Keratinocyte (primary cell): Measurements from ENCODE around the gene FIP1L1. TPM values are rescaled to one million over a fixed set of nuclear protein-coding genes. Genes with fewer than 3 reads are reported as not detected.
"Not testable (repeated sequence)": the region's sequence is repeated elsewhere in the genome, so short reads cannot be mapped to it uniquely, and the experiment has no call there.

Experiments used
- DNase-seq: peaks from one replicate; pipeline ENCODE4 v3.0.0-alpha.2; 2011; ENCODE audit warnings: low read depth, missing footprints, low spot score
- FAIRE-seq: peaks from 2 replicates; lab custom pipeline; 2011; peaks lifted over from hg19 to GRCh38; lab: Jason Lieb, UNC
- H2AFZ ChIP-seq: 2 replicates; pipeline ENCODE4 v1.6.0; 2012; ENCODE audit warnings: low read length, control low read depth, inconsistent platforms; ENCODE audit not compliant: control insufficient read depth
- H3K27ac ChIP-seq: 2 replicates; pipeline ENCODE4 v1.5.1; 2011; ENCODE audit warnings: low read length; ENCODE audit not compliant: control insufficient read depth, insufficient read depth
- H3K27me3 ChIP-seq: 3 replicates; pipeline ENCODE4 v1.6.0; 2011; ENCODE audit warnings: low read length; ENCODE audit not compliant: control insufficient read depth, insufficient read depth; ENCODE audit errors: extremely low read depth
- H3K36me3 ChIP-seq, 2 experiments: 2 replicates in 1 of 2; 3 replicates in 1 of 2; pipeline ENCODE4 v1.5.1; 2011; ENCODE audit warnings: low read length in 2 of 2, mild to moderate bottlenecking in 1 of 2; ENCODE audit not compliant: control insufficient read depth in 2 of 2, insufficient read depth in 2 of 2; ENCODE audit errors: extremely low read depth in 1 of 2
- H3K4me1 ChIP-seq: 3 replicates; pipeline ENCODE4 v1.5.1; 2011; ENCODE audit warnings: low read length; ENCODE audit not compliant: control insufficient read depth, insufficient read depth; ENCODE audit errors: extremely low read depth
- H3K4me2 ChIP-seq: 3 replicates; pipeline ENCODE4 v1.6.0; 2011; ENCODE audit warnings: low read depth, low read length; ENCODE audit not compliant: control insufficient read depth, insufficient read depth; ENCODE audit errors: extremely low read depth
- H3K4me3 ChIP-seq, 3 experiments: fragments of 200-600 bp in 1 of 3; sonication (generic) in 1 of 3; 2 replicates in 2 of 3; 3 replicates in 1 of 3; pipeline ENCODE4 v1.5.1; 2011 to 2016; ENCODE audit warnings: low read length in 3 of 3, mild to moderate bottlenecking in 3 of 3, control low read depth in 2 of 3, inconsistent platforms in 1 of 3, low read depth in 1 of 3, mixed read lengths in 1 of 3, mixed run types in 1 of 3, moderate library complexity in 1 of 3; ENCODE audit not compliant: control insufficient read depth in 2 of 3, insufficient read depth in 2 of 3; ENCODE audit errors: extremely low read depth in 1 of 3
- H3K79me2 ChIP-seq: 2 replicates; pipeline ENCODE4 v1.6.0; 2012; ENCODE audit warnings: low read length; ENCODE audit not compliant: control insufficient read depth, insufficient read depth
- H3K9ac ChIP-seq: 3 replicates; pipeline ENCODE4 v1.6.0; 2011; ENCODE audit warnings: low read length; ENCODE audit not compliant: control insufficient read depth, insufficient read depth; ENCODE audit errors: extremely low read depth
- H3K9me1 ChIP-seq: 3 replicates; pipeline ENCODE4 v1.6.0; 2011; ENCODE audit warnings: low read length; ENCODE audit not compliant: control insufficient read depth, insufficient read depth; ENCODE audit errors: extremely low read depth
- H3K9me3 ChIP-seq: 2 replicates; pipeline ENCODE4 v1.5.1; 2012; ENCODE audit warnings: low read depth, low read length; ENCODE audit not compliant: control insufficient read depth
- H4K20me1 ChIP-seq: 3 replicates; pipeline ENCODE4 v1.6.0; 2011; ENCODE audit warnings: low read length; ENCODE audit not compliant: control insufficient read depth, insufficient read depth; ENCODE audit errors: extremely low read depth
- EZH2 ChIP-seq: IDR thresholded peaks from one replicate; pipeline ENCODE4 v1.6.1; 2012; ENCODE audit warnings: inconsistent platforms, mild to moderate bottlenecking, low read length, moderate library complexity
- dilution Hi-C: fragments of 300-500 bp; cut with MboI; formaldehyde crosslinking; loops from one replicate; pipeline ENCODE4 v1.7.0; 2020; ENCODE audit warnings: low sequenced_read_pairs; ENCODE audit not compliant: extremely low pct_ligation_motif_present
- polyA plus RNA-seq, 5 experiments: library from polyadenylated mRNA; depleted of rRNA in 3 of 5; stranded (reverse) in 3 of 5; stranded (forward) in 1 of 5; unstranded in 1 of 5; fragments of >200 nt; gene quantifications; 1 replicate in 1 of 5; 2 replicates in 3 of 5; 3 replicates in 1 of 5; pipeline versions ENCODE4 v1.2.1 to v1.2.3, GENCODE V29; 2011 to 2012; ENCODE audit warnings: missing spikeins in 2 of 5, low read depth in 1 of 5, low replicate concordance in 1 of 5
- TF ChIP-seq, protein P1 (sequence below), 3 experiments: IDR thresholded peaks in 1 of 3; conservative IDR thresholded peaks in 1 of 3; optimal IDR thresholded peaks in 1 of 3; 2 replicates in 2 of 3; 3 replicates in 1 of 3; pipeline versions ENCODE3 to v1.5.1; 2011; ENCODE audit warnings: low read length in 3 of 3, mild to moderate bottlenecking in 3 of 3, moderate library complexity in 2 of 3, control low read depth in 1 of 3, inconsistent platforms in 1 of 3; ENCODE audit not compliant: insufficient read depth in 2 of 3; ENCODE audit errors: extremely low read depth in 1 of 3

The FIP1L1 gene
- polyA plus RNA-seq, 1 donor (not counting 4 experiments of a cell fraction or from before 2014, with no cell fraction given): 36.7 TPM

DNA sequence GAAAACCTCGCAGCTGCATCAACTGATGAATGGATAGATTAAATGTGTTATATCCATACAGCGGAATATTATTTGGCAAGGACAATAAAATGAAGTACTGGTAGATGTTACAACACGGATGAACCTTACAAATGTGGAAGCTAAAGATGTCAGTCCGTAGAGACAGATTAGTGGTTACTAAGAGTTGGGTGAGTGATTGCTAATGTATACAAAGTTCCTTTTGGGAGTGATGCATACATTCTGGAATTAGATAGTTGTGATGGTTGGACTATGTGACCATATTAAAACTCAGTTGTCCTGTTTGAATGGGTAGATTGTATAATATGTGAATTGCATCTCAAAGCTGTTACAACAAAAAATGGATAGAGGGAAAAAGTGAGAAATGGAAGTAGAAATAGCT is 2.8 kb downstream of the FIP1L1 start:
- H3K9me1 ChIP-seq: no peaks in the 10 kb centered on the region
- FAIRE-seq (peak; percentile 13), DNase-seq (no peak)
- no peaks in the 10 kb centered on the region for H3K27me3 ChIP-seq
- no peaks in the 10 kb centered on the region for H3K9me3 ChIP-seq
- no peak overlapping the region for H3K27ac ChIP-seq
- dilution Hi-C loops: no loop called here
- TF ChIP-seq, protein P1, sequence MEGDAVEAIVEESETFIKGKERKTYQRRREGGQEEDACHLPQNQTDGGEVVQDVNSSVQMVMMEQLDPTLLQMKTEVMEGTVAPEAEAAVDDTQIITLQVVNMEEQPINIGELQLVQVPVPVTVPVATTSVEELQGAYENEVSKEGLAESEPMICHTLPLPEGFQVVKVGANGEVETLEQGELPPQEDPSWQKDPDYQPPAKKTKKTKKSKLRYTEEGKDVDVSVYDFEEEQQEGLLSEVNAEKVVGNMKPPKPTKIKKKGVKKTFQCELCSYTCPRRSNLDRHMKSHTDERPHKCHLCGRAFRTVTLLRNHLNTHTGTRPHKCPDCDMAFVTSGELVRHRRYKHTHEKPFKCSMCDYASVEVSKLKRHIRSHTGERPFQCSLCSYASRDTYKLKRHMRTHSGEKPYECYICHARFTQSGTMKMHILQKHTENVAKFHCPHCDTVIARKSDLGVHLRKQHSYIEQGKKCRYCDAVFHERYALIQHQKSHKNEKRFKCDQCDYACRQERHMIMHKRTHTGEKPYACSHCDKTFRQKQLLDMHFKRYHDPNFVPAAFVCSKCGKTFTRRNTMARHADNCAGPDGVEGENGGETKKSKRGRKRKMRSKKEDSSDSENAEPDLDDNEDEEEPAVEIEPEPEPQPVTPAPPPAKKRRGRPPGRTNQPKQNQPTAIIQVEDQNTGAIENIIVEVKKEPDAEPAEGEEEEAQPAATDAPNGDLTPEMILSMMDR (optimal IDR thresholded peaks at IDR 0.05 in 1 of 3, IDR thresholded peaks at IDR 0.05 in 1 of 3, conservative IDR thresholded peaks at IDR 0.05 in 1 of 3; ENCODE audit: extremely low read depth in 1 of 3, insufficient read depth in 2 of 3, low read length in 3 of 3): no peak
- TF ChIP-seq EZH2: no peak
- H3K79me2 ChIP-seq: peaks cover 50% of the 10 kb centered on the region
- H3K4me3 ChIP-seq: no peak overlapping the region
- no peak overlapping the region for H2AFZ ChIP-seq
- peaks cover 0 to 15% of the 10 kb centered on the region in 2 experiments for H3K36me3 ChIP-seq
- peaks cover 13% of the 10 kb centered on the region for H3K4me1 ChIP-seq
- H3K9ac ChIP-seq: no peak overlapping the region
- H4K20me1 ChIP-seq: no peaks in the 10 kb centered on the region
- H3K4me2 ChIP-seq: no peak overlapping the region

DNA sequence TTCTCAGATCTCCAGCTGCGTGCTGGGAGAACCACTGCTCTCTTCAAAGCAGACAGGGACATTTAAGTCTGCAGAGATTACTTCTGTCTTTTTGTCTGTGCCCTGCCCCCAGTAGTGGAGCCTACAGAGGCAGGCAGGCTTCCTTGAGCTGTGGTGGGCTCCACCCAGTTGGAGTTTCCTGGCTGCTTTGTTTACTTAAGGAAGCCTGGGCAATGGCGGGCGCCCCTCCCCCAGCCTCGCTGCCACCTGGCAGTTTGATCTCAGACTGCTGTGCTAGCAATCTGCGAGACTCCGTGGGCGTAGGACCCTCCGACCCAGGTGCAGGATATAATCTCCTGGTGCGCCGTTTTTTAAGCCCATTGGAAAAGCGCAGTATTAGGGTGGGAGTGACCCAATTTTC is 32.0 kb downstream of the FIP1L1 start:
- DNase-seq, H4K20me1 ChIP-seq, H3K36me3 ChIP-seq, H3K27me3 ChIP-seq, dilution Hi-C loops, H3K4me2 ChIP-seq, H3K27ac ChIP-seq, H3K4me3 ChIP-seq, H3K4me1 ChIP-seq, H3K9me3 ChIP-seq, H2AFZ ChIP-seq, FAIRE-seq, H3K9me1 ChIP-seq, H3K9ac ChIP-seq: not testable (repeated sequence)
- H3K79me2 ChIP-seq: peaks cover 33% of the 10 kb centered on the region

DNA sequence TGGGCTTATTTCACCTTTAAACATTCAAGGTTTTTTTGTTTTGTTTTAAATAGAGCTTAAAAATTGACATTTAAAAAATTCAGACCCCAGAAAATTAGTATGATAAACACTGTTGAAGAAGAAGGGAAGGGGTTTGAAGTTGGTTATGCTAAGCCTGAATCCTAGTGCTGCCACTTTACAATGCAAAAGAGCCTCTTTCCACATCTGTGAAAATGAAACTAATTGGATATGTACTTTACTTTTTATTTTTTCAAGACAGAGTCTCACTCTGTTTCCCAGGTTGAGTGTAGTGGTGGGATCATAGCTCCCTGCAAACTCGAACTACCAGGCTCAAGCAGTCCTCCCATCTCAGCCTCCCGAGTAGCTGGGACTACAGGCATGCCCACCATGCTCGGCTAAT is 41.8 kb downstream of the FIP1L1 start:
- peaks cover 2% of the 10 kb centered on the region for H3K79me2 ChIP-seq
- H3K4me3 ChIP-seq: no peak overlapping the region
- DNase-seq (no peak), FAIRE-seq (no peak)
- no peaks in the 10 kb centered on the region for H4K20me1 ChIP-seq
- no peaks in the 10 kb centered on the region for H3K27me3 ChIP-seq
- H3K9me3 ChIP-seq: no peaks in the 10 kb centered on the region
- no peak for TF ChIP-seq EZH2
- TF ChIP-seq, protein P1 (optimal IDR thresholded peaks at IDR 0.05 in 1 of 3, IDR thresholded peaks at IDR 0.05 in 1 of 3, conservative IDR thresholded peaks at IDR 0.05 in 1 of 3; ENCODE audit: extremely low read depth in 1 of 3, insufficient read depth in 2 of 3, low read length in 3 of 3): no peak
- H3K36me3 ChIP-seq: no peaks in the 10 kb centered on the region
- dilution Hi-C loops: no loop called here
- no peaks in the 10 kb centered on the region for H3K4me1 ChIP-seq
- H2AFZ ChIP-seq: no peak overlapping the region
- no peak overlapping the region for H3K9ac ChIP-seq
- H3K27ac ChIP-seq: no peak overlapping the region
- no peaks in the 10 kb centered on the region for H3K9me1 ChIP-seq
- H3K4me2 ChIP-seq: no peak overlapping the region
